H1 (cell line): ENCODE data around the gene FECH. TPM values are rescaled to one million over a fixed set of nuclear protein-coding genes. Genes with fewer than 3 reads are reported as not detected.

Source experiments
- CTCF ChIA-PET: fragments of 300-600 bp; sonication (Branson Sonifier 250); formaldehyde crosslinking; loops from one replicate; lab custom pipeline; 2021; ENCODE audit not compliant: partially characterized antibody; lab: Charles Lee
- POLR2A ChIA-PET: fragments of 300-600 bp; sonication (Branson Sonifier 250); formaldehyde crosslinking; loops from one replicate; lab custom pipeline; 2021; ENCODE audit warnings: inconsistent platforms; ENCODE audit not compliant: partially characterized antibody; lab: Charles Lee
- DNase-seq, 2 experiments: peaks; one replicate each; pipeline versions ENCODE4 v3.0.0 to v3.0.0-alpha.2; 2010 to 2022; ENCODE audit warnings: low spot score in 2 of 2, low read depth in 1 of 2, mixed read lengths in 1 of 2
- FAIRE-seq: peaks from 2 replicates; lab custom pipeline; 2011; peaks lifted over from hg19 to GRCh38; lab: Jason Lieb, UNC
- H2AFZ ChIP-seq: 2 replicates; pipeline ENCODE4 v1.8.1; 2012; ENCODE audit warnings: low read length, inconsistent platforms
- H2AK5ac ChIP-seq: 2 replicates; pipeline ENCODE4 v1.6.1; 2013; ENCODE audit warnings: low read depth, low read length
- H2BK120ac ChIP-seq: replicated peaks from 2 replicates; pipeline ENCODE3; 2013; ENCODE audit warnings: low read depth, low read length, inconsistent platforms
- H2BK12ac ChIP-seq: 2 replicates; pipeline ENCODE4 v1.6.1; 2013; ENCODE audit warnings: low read depth, low read length
- H2BK15ac ChIP-seq: 2 replicates; pipeline ENCODE4 v1.6.1; 2013; ENCODE audit warnings: low read length
- H2BK20ac ChIP-seq: 2 replicates; pipeline ENCODE4 v1.6.1; 2013; ENCODE audit warnings: low read length
- H2BK5ac ChIP-seq: 2 replicates; pipeline ENCODE4 v1.6.1; 2013; ENCODE audit warnings: low read depth, low read length
- H3K14ac ChIP-seq: 2 replicates; pipeline ENCODE4 v1.6.1; 2013; ENCODE audit warnings: inconsistent platforms; ENCODE audit not compliant: insufficient read length
- H3K18ac ChIP-seq: 2 replicates; pipeline ENCODE4 v1.6.1; 2013; ENCODE audit warnings: low read length; ENCODE audit errors: extremely low read depth
- H3K23ac ChIP-seq: 2 replicates; pipeline ENCODE4 v1.6.1; 2013; ENCODE audit warnings: inconsistent platforms; ENCODE audit not compliant: insufficient read length
- H3K23me2 ChIP-seq: 2 replicates; pipeline ENCODE4 v1.6.1; 2013; ENCODE audit warnings: low read depth, low read length
- H3K27ac ChIP-seq: 2 replicates; pipeline ENCODE4 v1.6.1; 2011; ENCODE audit warnings: low read depth, low read length, inconsistent platforms
- H3K27me3 ChIP-seq, 4 experiments: replicated peaks in 1 of 4; 1 replicate in 1 of 4; 2 replicates in 3 of 4; pipeline versions ENCODE4 v1.6.1 to v1.8.1; 2011 to 2013; ENCODE audit warnings: low read length in 3 of 4, mild to moderate bottlenecking in 3 of 4, inconsistent platforms in 2 of 4, mixed read lengths in 2 of 4, moderate library complexity in 1 of 4; ENCODE audit not compliant: control insufficient read depth in 3 of 4, insufficient read depth in 3 of 4; ENCODE audit errors: extremely low read depth in 1 of 4
- H3K36me3 ChIP-seq, 4 experiments: 2 replicates each; pipeline versions ENCODE4 v1.6.1 to v1.8.1; 2011 to 2013; ENCODE audit warnings: mild to moderate bottlenecking in 4 of 4, low read length in 3 of 4, moderate library complexity in 2 of 4, control low read depth in 1 of 4, inconsistent platforms in 1 of 4; ENCODE audit not compliant: insufficient read depth in 4 of 4, control insufficient read depth in 2 of 4
- H3K4ac ChIP-seq: replicated peaks from 2 replicates; pipeline ENCODE3; 2013; ENCODE audit warnings: low read length, low read depth, mixed read lengths, inconsistent platforms; ENCODE audit not compliant: insufficient read length
- H3K4me1 ChIP-seq, 4 experiments: replicated peaks in 1 of 4; 1 replicate in 1 of 4; 2 replicates in 3 of 4; pipeline versions ENCODE4 v1.6.1 to v1.8.1; 2011 to 2013; ENCODE audit warnings: low read length in 3 of 4, inconsistent platforms in 2 of 4, mixed read lengths in 1 of 4; ENCODE audit not compliant: insufficient read depth in 4 of 4, control insufficient read depth in 3 of 4
- H3K4me2 ChIP-seq, 2 experiments: 2 replicates each; pipeline versions ENCODE4 v1.6.1 to v1.8.1; 2011 to 2013; ENCODE audit warnings: low read depth in 2 of 2, low read length in 2 of 2, control low read depth in 1 of 2, inconsistent platforms in 1 of 2, mild to moderate bottlenecking in 1 of 2; ENCODE audit not compliant: insufficient read depth in 1 of 2
- H3K4me3 ChIP-seq, 4 experiments: fragments of 200-600, 300-600 bp in 1 of 4; sonication (generic), shearing (Covaris generic), sonication (Bioruptor Twin) in 1 of 4; 2 replicates each; pipeline versions ENCODE4 v1.5.1 to v1.8.1; 2011 to 2016; ENCODE audit warnings: low read length in 4 of 4, low read depth in 3 of 4, control low read depth in 2 of 4, inconsistent platforms in 2 of 4, mild to moderate bottlenecking in 2 of 4, mixed read lengths in 1 of 4, moderate library complexity in 1 of 4; ENCODE audit not compliant: insufficient read depth in 2 of 4; ENCODE audit errors: extremely low read depth in 1 of 4
- H3K56ac ChIP-seq: replicated peaks from 2 replicates; pipeline ENCODE3; 2013; ENCODE audit warnings: low read depth, mild to moderate bottlenecking, mixed read lengths, low read length, inconsistent platforms; ENCODE audit not compliant: insufficient read length
- H3K79me1 ChIP-seq: 2 replicates; pipeline ENCODE4 v1.6.1; 2013; ENCODE audit warnings: low read depth, low read length, control low read depth
- H3K79me2 ChIP-seq, 2 experiments: 2 replicates each; pipeline versions ENCODE4 v1.6.1 to v1.8.1; 2012 to 2013; ENCODE audit warnings: low read length in 2 of 2, mild to moderate bottlenecking in 2 of 2, inconsistent platforms in 1 of 2; ENCODE audit not compliant: insufficient read depth in 2 of 2, control insufficient read depth in 1 of 2
- H3K9ac ChIP-seq, 4 experiments: replicated peaks in 1 of 4; 1 replicate in 1 of 4; 2 replicates in 3 of 4; pipeline versions ENCODE4 v1.6.1 to v1.8.1; 2011 to 2013; ENCODE audit warnings: low read depth in 3 of 4, low read length in 3 of 4, control low read depth in 2 of 4, mild to moderate bottlenecking in 2 of 4, moderate library complexity in 2 of 4, inconsistent platforms in 1 of 4; ENCODE audit errors: extremely low read depth in 1 of 4
- H3K9me3 ChIP-seq, 2 experiments: 2 replicates each; pipeline versions ENCODE4 v1.6.1 to v1.8.1; 2012 to 2013; ENCODE audit warnings: mild to moderate bottlenecking in 2 of 2, moderate library complexity in 2 of 2, control low read depth in 1 of 2, inconsistent platforms in 1 of 2, low read depth in 1 of 2, low read length in 1 of 2, mixed read lengths in 1 of 2; ENCODE audit not compliant: insufficient read depth in 2 of 2
- H4K20me1 ChIP-seq, 2 experiments: replicated peaks in 1 of 2; 2 replicates each; pipeline versions ENCODE3 to v1.8.1; 2011 to 2013; ENCODE audit warnings: inconsistent platforms in 2 of 2, low read length in 2 of 2, mild to moderate bottlenecking in 1 of 2; ENCODE audit not compliant: insufficient read depth in 2 of 2, control insufficient read depth in 1 of 2
- H4K5ac ChIP-seq: 2 replicates; pipeline ENCODE4 v1.6.1; 2013; ENCODE audit warnings: low read length, low read depth, mixed read lengths, inconsistent platforms; ENCODE audit not compliant: insufficient read length
- H4K8ac ChIP-seq: 2 replicates; pipeline ENCODE4 v1.8.0; 2013; ENCODE audit warnings: mild to moderate bottlenecking, moderate library complexity, low read length, inconsistent platforms; ENCODE audit not compliant: insufficient read depth; ENCODE audit errors: extremely low read depth
- H4K91ac ChIP-seq: replicated peaks from 2 replicates; pipeline ENCODE3; 2013; ENCODE audit warnings: low read length, mixed read lengths, inconsistent platforms; ENCODE audit not compliant: insufficient read length
- GABPA ChIP-seq: IDR thresholded peaks from 2 replicates; pipeline ENCODE4 v1.6.1; 2011; ENCODE audit warnings: mild to moderate bottlenecking, low read length, moderate library complexity, borderline replicate concordance; ENCODE audit not compliant: insufficient read depth
- NRF1 ChIP-seq: IDR thresholded peaks from 2 replicates; pipeline ENCODE4 v1.6.1; 2011; ENCODE audit warnings: mild to moderate bottlenecking, low read depth, low read length, improper control_type of control experiment
- WGBS, 2 experiments: shearing (Covaris generic) in 1 of 2; methylation state at CpG; one replicate each; pipeline versions ENCODE4 v1.1.6 to v1.1.7; 2013 to 2015; ENCODE audit warnings: low lambda C conversion rate in 2 of 2, mixed read lengths in 2 of 2, inconsistent platforms in 1 of 2, low coverage in 1 of 2, missing lambda C conversion rate in 1 of 2; ENCODE audit not compliant: insufficient replicate concordance in 2 of 2, insufficient coverage in 1 of 2, insufficient read length in 1 of 2; ENCODE audit errors: extremely low coverage in 1 of 2, missing lambda C conversion rate in 1 of 2; 5-methylcytosine and 5-hydroxymethylcytosine counted together
- polyA plus RNA-seq, 7 experiments: library from polyadenylated mRNA; depleted of rRNA in 3 of 7; stranded (reverse) in 5 of 7; unstranded in 2 of 7; fragments of >200 nt in 5 of 7; fragments of 200-250 nt in 2 of 7; gene quantifications; 1 replicate in 5 of 7; 2 replicates in 1 of 7; 4 replicates in 1 of 7; pipeline versions ENCODE4 v1.2.1 to v1.2.3, GENCODE V29; 2011 to 2013; ENCODE audit warnings: missing spikeins in 2 of 7, mixed read lengths in 2 of 7
- total RNA-seq: library from RNA; stranded (reverse); fragmentation: NEBNext Ultra II Directional; extraction: Animal tissue kit (Norgen Biotek cat#: 25700); gene quantifications from 2 replicates; pipeline ENCODE4 v1.2.1, GENCODE V29; 2021

FECH gene
- total and polyA plus RNA-seq, 2 of the 8 experiments (the other 6 are each of a cell fraction or from before 2014, with no cell fraction given), result 13.1 to 26.6 TPM

- Histone ChIP-seq H2BK120ac (no peak overlapping the region), H3K4me2 (no peak overlapping the region), H3K4me1 (peaks cover 0 to 6% (median 3%) of the 10 kb centered on the region in 4 experiments; a peak in 4 of 7 replicates), H3K9ac (no peak overlapping the region), H3K27ac (no peak overlapping the region), H4K91ac (no peak overlapping the region), H3K4ac (no peak overlapping the region), H3K36me3 (peaks cover 0 to 3% (median 0%) of the 10 kb centered on the region in 4 experiments; a peak in 2 of 8 replicates), H3K79me1 (no peaks in the 10 kb centered on the region), H3K23me2 (no peaks in the 10 kb centered on the region), H2AK5ac (no peak overlapping the region), H3K14ac (no peak overlapping the region), H4K20me1 (no peaks in the 10 kb centered on the region), H3K27me3 (no peaks in the 10 kb centered on the region), H4K5ac (no peak overlapping the region), H3K9me3 (no peaks in the 10 kb centered on the region), H4K8ac (no peak overlapping the region), H2BK15ac (no peak overlapping the region), H3K79me2 (no peaks in the 10 kb centered on the region), H3K18ac (no peak overlapping the region), H2BK5ac (no peak overlapping the region), H2AFZ (no peak overlapping the region), H2BK20ac (no peak overlapping the region), H3K56ac (no peak overlapping the region), H3K4me3 (no peak overlapping the region), H3K23ac (no peak overlapping the region), H2BK12ac (no peak overlapping the region)
- WGBS, 2 experiments, result 86% methylated on average over 6 of the region's 6 CpGs; no CpG with 5 or more reads in 1 of the 2 experiments
- FAIRE-seq (no peak), DNase-seq (no peak)
- ChIA-PET POLR2A (no interaction called here), CTCF (interaction anchor here (0.7 to 3.2 kb wide), 9 partner anchors 11 to 121 kb away, joined by 3 to 14 read pairs (median 5); no protein-coding TSS in a partner anchor)
- no peak for TF ChIP-seq NRF1
- TF ChIP-seq GABPA, result no peak
Observed at GRCh38 chr18:57559314-57559713, 27.2 kb downstream of the FECH start.
